CD14-positive monocyte (primary cell): ENCODE measurements around the gene AGBL1. TPM values are rescaled to one million over a fixed set of nuclear protein-coding genes. Genes with fewer than 3 reads are reported as not detected.

Experiments
- DNase-seq, 3 donors: peaks; one replicate each; pipeline ENCODE4 v3.0.0-alpha.2; 2011 to 2022
- H2AFZ ChIP-seq: 2 replicates; pipeline ENCODE4 v1.6.0; 2012; ENCODE audit warnings: mild to moderate bottlenecking, low read depth, low read length, inconsistent platforms; ENCODE audit not compliant: insufficient read depth, poor library complexity, severe bottlenecking
- H3K27ac ChIP-seq, 2 donors: 1 replicate in 1 of 2; 2 replicates in 1 of 2; pipeline ENCODE4 v1.5.1; 2012 to 2013; ENCODE audit warnings: low read length in 2 of 2, control low read depth in 1 of 2, inconsistent platforms in 1 of 2, low read depth in 1 of 2, mild to moderate bottlenecking in 1 of 2
- H3K27me3 ChIP-seq, 2 donors: one replicate each; pipeline versions ENCODE4 v1.6.0 to v1.6.1; 2011 to 2013; ENCODE audit warnings: low read length in 2 of 2; ENCODE audit not compliant: control insufficient read depth in 2 of 2, insufficient read depth in 2 of 2
- H3K36me3 ChIP-seq, 2 donors: replicated peaks in 1 of 2; 1 replicate in 1 of 2; 2 replicates in 1 of 2; pipeline versions ENCODE4 v1.5.1 to v1.6.1; 2012 to 2013; ENCODE audit warnings: low read length in 2 of 2, control low read depth in 1 of 2, inconsistent platforms in 1 of 2, mild to moderate bottlenecking in 1 of 2; ENCODE audit not compliant: insufficient read depth in 2 of 2, control insufficient read depth in 1 of 2
- H3K4me1 ChIP-seq, 2 donors: 1 replicate in 1 of 2; 2 replicates in 1 of 2; pipeline versions ENCODE4 v1.5.1 to v1.6.1; 2012 to 2013; ENCODE audit warnings: low read length in 2 of 2, control low read depth in 1 of 2, inconsistent platforms in 1 of 2, mild to moderate bottlenecking in 1 of 2, moderate library complexity in 1 of 2; ENCODE audit not compliant: insufficient read depth in 2 of 2, control insufficient read depth in 1 of 2
- H3K4me2 ChIP-seq: replicated peaks from 2 replicates; pipeline ENCODE3; 2012; ENCODE audit warnings: low read length, moderate library complexity, mild to moderate bottlenecking; ENCODE audit not compliant: poor library complexity, severe bottlenecking; ENCODE audit errors: extremely low read depth
- H3K4me3 ChIP-seq, 3 experiments: fragments of 200-600 bp in 1 of 3; sonication (generic) in 1 of 3; replicated peaks in 1 of 3; 1 replicate in 2 of 3; 2 replicates in 1 of 3; pipeline ENCODE4 v1.5.1; 2011 to 2013; ENCODE audit warnings: low read length in 3 of 3, mild to moderate bottlenecking in 3 of 3, control low read depth in 2 of 3, low read depth in 2 of 3, inconsistent platforms in 1 of 3, moderate library complexity in 1 of 3
- H3K79me2 ChIP-seq: 2 replicates; pipeline ENCODE4 v1.6.0; 2012; ENCODE audit warnings: mild to moderate bottlenecking, control low read depth, inconsistent platforms, low read length, moderate library complexity; ENCODE audit not compliant: insufficient read depth
- H3K9ac ChIP-seq: 2 replicates; pipeline ENCODE4 v1.6.0; 2017; ENCODE audit warnings: low read length, mild to moderate bottlenecking; ENCODE audit not compliant: insufficient read depth, poor library complexity, severe bottlenecking
- H3K9me3 ChIP-seq, 2 donors: replicated peaks in 1 of 2; 1 replicate in 1 of 2; 2 replicates in 1 of 2; pipeline versions ENCODE4 v1.5.1 to v1.6.1; 2012 to 2013; ENCODE audit warnings: low read length in 2 of 2, control low read depth in 1 of 2; ENCODE audit not compliant: control insufficient read depth in 1 of 2, insufficient read depth in 1 of 2
- H4K20me1 ChIP-seq: 2 replicates; pipeline ENCODE4 v1.6.0; 2012; ENCODE audit warnings: mild to moderate bottlenecking, low read length, control low read depth, moderate library complexity; ENCODE audit not compliant: insufficient read depth
- H3K27ac Mint-ChIP-seq, 7 donors: one replicate each; pipeline ENCODE4 v1.8.0; 2020; ENCODE audit warnings: mild to moderate bottlenecking in 7 of 7, mixed read lengths in 7 of 7, moderate library complexity in 6 of 7, inconsistent platforms in 2 of 7
- H3K27me3 Mint-ChIP-seq, 3 donors: one replicate each; pipeline ENCODE4 v1.8.0; 2021 to 2022; ENCODE audit warnings: low read depth in 3 of 3, mild to moderate bottlenecking in 3 of 3, mixed read lengths in 3 of 3, moderate library complexity in 3 of 3, inconsistent platforms in 1 of 3
- H3K36me3 Mint-ChIP-seq, 2 donors: one replicate each; pipeline ENCODE4 v1.8.0; 2020; ENCODE audit warnings: mixed read lengths in 2 of 2, inconsistent platforms in 1 of 2, mild to moderate bottlenecking in 1 of 2
- H3K4me1 Mint-ChIP-seq: one replicate; pipeline ENCODE4 v1.8.0; 2020; ENCODE audit warnings: mild to moderate bottlenecking, mixed read lengths
- H3K4me3 Mint-ChIP-seq, 2 donors: one replicate each; pipeline ENCODE4 v1.8.0; 2020; ENCODE audit warnings: mild to moderate bottlenecking in 2 of 2, mixed read lengths in 2 of 2, moderate library complexity in 1 of 2
- H3K9me3 Mint-ChIP-seq, 7 donors: one replicate each; pipeline ENCODE4 v1.8.0; 2020 to 2022; ENCODE audit warnings: mixed read lengths in 7 of 7, mild to moderate bottlenecking in 6 of 7, moderate library complexity in 6 of 7, inconsistent platforms in 2 of 7
- CTCF ChIP-seq: fragments of 200-600 bp; IDR thresholded peaks from one replicate; pipeline ENCODE4 v1.8.0; 2022; ENCODE audit warnings: antibody characterized with exemption, mild to moderate bottlenecking
- WGBS: methylation state at CpG from one replicate; pipeline ENCODE4 v1.1.5; 2013; ENCODE audit warnings: missing lambda C conversion rate; ENCODE audit not compliant: insufficient coverage; 5-methylcytosine and 5-hydroxymethylcytosine counted together
- intact Hi-C, 2 donors: fragments of 100-400 bp; cut with micrococcal nuclease; formaldehyde crosslinking; loops; one replicate each; pipeline versions ENCODE4 v1.15.0 to v1.15.1; 2023
- polyA plus RNA-seq, 3 donors: library from polyadenylated mRNA; depleted of rRNA in 1 of 3; unstranded in 2 of 3; stranded (reverse) in 1 of 3; fragments of 300-500 nt in 2 of 3; fragments of >200 nt in 1 of 3; fragmentation: Illumina TruSeq in 2 of 3; gene quantifications; 1 replicate in 2 of 3; 2 replicates in 1 of 3; pipeline ENCODE4 v1.2.3, GENCODE V29; 2012 to 2021

Gene AGBL1
- polyA plus RNA-seq, 3 donors, result not detected

- H3K4me1 Mint-ChIP-seq, result no peaks in the 10 kb centered on the region
- Histone ChIP-seq H4K20me1 (no peaks in the 10 kb centered on the region), H3K9me3 (peaks cover 0 to 8% of the 10 kb centered on the region in 2 donors), H3K9ac (no peak overlapping the region), H3K27ac (no peak overlapping the region), H3K4me2 (no peak overlapping the region), H3K27me3 (no peaks in the 10 kb centered on the region), H3K4me1 (no peaks in the 10 kb centered on the region), H3K36me3 (no peaks in the 10 kb centered on the region), H2AFZ (no peak overlapping the region), H3K79me2 (no peaks in the 10 kb centered on the region), H3K4me3 (no peak overlapping the region)
- H3K4me3 Mint-ChIP-seq, result no peak overlapping the region
- H3K9me3 Mint-ChIP-seq, result peaks cover 0 to 8% (median 4%) of the 10 kb centered on the region in 7 donors
- H3K27ac Mint-ChIP-seq, result no peak overlapping the region
- H3K36me3 Mint-ChIP-seq, result no peaks in the 10 kb centered on the region
- H3K27me3 Mint-ChIP-seq, result peaks cover 0 to 2% (median 0%) of the 10 kb centered on the region in 3 donors
- WGBS, result no CpG with 5 or more reads among the region's 2 CpGs
- intact Hi-C loops, result no loop called here
- TF ChIP-seq CTCF, result no peak
- DNase-seq, result no peak
These were observed 530.4 kb downstream of the AGBL1 start for GRCh38 chr15:86610038-86610437.

GRCh38 chr15:86611417-86612040 lies 531.9 kb downstream of the AGBL1 start:
- Histone ChIP-seq H3K9me3 (peaks cover 0 to 8% of the 10 kb centered on the region in 2 donors), H3K36me3 (no peaks in the 10 kb centered on the region), H3K27ac (no peak overlapping the region), H2AFZ (no peak overlapping the region), H3K4me3 (no peak overlapping the region), H3K27me3 (no peaks in the 10 kb centered on the region), H3K9ac (no peak overlapping the region), H3K4me2 (no peak overlapping the region), H4K20me1 (no peaks in the 10 kb centered on the region), H3K4me1 (no peaks in the 10 kb centered on the region), H3K79me2 (no peaks in the 10 kb centered on the region)
- no peak for DNase-seq
- Mint-ChIP-seq H3K27me3 (peaks cover 0 to 2% (median 0%) of the 10 kb centered on the region in 3 donors), H3K9me3 (peaks cover 0 to 10% (median 0%) of the 10 kb centered on the region in 7 donors), H3K36me3 (no peaks in the 10 kb centered on the region), H3K27ac (no peak overlapping the region), H3K4me1 (no peaks in the 10 kb centered on the region), H3K4me3 (no peak overlapping the region)
- no peak for TF ChIP-seq CTCF
- intact Hi-C loops, result no loop called here
- 83% methylated on average over 1 of the region's 2 CpGs for WGBS
